NCI-H146 (cell line): ENCODE results near the gene STXBP3.
A peak's percentile ranks its signal among the peaks of the same experiment; 100 is the strongest.
"Not testable (repeated sequence)": the region's sequence is repeated elsewhere in the genome, so short reads cannot be mapped to it uniquely, and the experiment has no call there.

Experiments
- DNase-seq: peaks from one replicate; lab custom pipeline; 2025; lab: John Stamatoyannopoulos, UW

STXBP3 gene

GRCh38 chr1:108732398-108732797, 14.1 kb upstream of the STXBP3 start:
- DNase-seq, result no peak

DNA sequence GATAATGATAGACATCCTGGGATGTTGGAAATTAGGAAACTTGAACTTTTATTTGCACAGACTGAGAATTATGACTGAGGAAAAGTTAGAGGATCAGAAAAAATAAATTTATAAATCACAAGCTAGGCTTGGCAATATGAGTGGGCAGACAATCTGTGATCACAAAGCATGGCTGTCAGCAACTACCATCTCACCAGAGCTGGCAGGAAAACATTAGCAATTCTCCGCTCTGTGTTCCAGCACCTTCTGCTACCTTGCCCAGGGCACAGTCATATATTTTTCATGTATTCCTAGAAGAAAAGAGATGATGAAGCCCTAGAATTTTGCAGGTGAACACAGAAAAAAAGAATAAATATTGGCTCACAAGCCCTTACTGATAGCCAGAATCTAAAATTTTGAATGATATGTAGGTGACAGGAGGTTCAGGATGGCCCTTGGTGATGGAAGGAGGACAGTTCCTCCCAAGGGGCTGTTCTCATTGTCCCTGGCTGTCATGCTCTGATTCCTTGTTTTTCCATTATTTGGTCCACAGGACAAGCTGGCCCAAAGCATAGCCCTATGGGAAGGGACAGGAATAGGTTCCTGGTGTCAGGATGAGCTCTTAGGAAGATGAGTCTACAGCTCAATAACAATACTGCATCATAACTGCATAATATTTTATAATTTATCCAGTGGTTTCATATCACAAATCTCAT, 12.2 kb upstream of the STXBP3 start:
- no peak for DNase-seq

GRCh38 chr1:108742253-108742652, 4.2 kb upstream of the STXBP3 start:
- no peak for DNase-seq

DNA sequence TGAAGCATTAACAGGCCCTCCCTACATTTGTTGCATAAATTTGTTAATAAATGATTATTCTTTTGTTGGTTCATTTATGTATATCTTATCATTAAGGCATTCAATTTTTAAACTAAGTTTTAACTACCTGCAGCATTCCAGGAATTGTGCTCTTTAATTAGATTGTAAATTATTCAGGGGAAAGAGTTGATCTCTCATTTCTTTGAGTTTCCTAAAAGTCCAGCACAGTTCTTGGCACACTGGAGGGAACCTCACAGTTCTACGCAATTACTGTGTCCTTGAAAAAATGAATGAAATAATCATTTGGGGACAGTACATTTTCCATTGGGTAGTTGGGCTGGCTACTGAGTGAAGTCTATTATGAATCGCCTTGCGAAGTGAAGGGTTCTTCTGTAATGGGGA, 493 bp upstream of the STXBP3 start:
- no peak for DNase-seq

GRCh38 chr1:108747171-108747850, 837 bp downstream of the STXBP3 start:
- peak; percentile 73 for DNase-seq

DNA sequence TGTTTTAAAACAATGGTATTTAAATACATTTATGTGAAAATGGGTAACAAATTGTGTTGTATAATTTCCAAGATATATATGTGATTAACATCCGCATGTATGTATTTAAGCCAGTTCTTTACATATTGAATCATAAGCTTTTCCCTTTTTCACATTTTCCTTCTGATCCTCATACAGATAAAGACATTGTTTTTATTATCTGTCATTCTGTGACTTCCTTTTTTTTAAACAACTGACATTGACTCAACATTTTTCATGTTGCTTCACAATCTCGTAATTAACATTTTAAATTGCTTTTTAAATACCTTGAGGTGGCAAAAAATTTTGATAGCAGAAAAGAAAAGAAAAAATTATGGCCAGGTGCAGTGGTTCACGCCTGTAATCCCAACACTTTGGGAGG, 1.4 kb downstream of the STXBP3 start:
- no peak for DNase-seq

- no peak for DNase-seq
These were observed 2.6 kb downstream of the STXBP3 start for GRCh38 chr1:108749081-108749480.

- no peak for DNase-seq
These were observed 4.2 kb downstream of the STXBP3 start for GRCh38 chr1:108750476-108751181.

GRCh38 chr1:108753363-108753762, 6.9 kb downstream of the STXBP3 start:
- DNase-seq, result no peak

DNA sequence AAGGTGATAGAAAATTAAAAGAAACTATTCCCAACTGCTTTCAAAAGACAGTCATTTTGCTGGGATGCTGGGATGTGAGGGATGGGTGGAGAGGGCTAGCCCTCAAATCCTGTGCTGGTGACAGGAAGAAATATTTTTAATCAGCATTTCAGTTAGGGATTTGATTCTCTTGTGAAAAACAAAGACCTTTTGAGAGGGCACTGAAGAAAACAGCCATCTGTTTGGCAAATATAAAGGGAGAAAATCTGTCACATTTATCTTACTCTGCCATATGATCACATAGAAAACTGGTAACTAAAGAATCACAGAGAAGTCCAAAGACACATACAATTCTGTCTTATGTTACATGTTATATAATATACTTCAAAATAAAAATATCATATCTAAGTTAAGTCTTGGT, 12.3 kb downstream of the STXBP3 start:
- DNase-seq, result no peak

GRCh38 chr1:108767115-108767514, 20.6 kb downstream of the STXBP3 start:
- DNase-seq, result no peak

- DNase-seq, result no peak
These were observed 21.2 kb downstream of the STXBP3 start for GRCh38 chr1:108767708-108768107.

- no peak for DNase-seq
These were observed 31.4 kb downstream of the STXBP3 start for GRCh38 chr1:108777839-108778238.

DNA sequence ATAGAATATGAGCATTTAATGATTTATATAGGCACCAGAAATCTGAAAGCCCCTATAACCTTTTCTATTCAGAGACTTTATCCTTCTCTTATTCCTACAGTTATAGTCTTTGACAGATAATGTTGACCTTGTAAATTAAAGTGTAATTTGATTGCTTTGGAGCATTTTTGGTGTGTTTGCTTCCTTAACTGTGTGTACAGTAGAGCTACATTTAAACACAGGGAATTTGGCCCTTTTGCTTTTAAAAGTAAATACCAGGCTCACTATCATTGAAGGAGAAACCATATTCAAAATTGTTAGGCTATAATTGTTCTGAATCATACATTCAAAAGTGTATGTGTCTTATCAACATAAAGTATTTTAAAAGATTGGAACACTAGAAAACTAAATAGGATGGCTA, 33.0 kb downstream of the STXBP3 start:
- DNase-seq, result no peak

GRCh38 chr1:108780937-108781574, 34.6 kb downstream of the STXBP3 start:
- peak; percentile 81 for DNase-seq

GRCh38 chr1:108781575-108781944, 35.1 kb downstream of the STXBP3 start:
- DNase-seq, result not testable (repeated sequence)

GRCh38 chr1:108785264-108785663, 38.8 kb downstream of the STXBP3 start:
- DNase-seq, result no peak

- no peak for DNase-seq
These were observed 39.4 kb downstream of the STXBP3 start for GRCh38 chr1:108785880-108786279.

DNA sequence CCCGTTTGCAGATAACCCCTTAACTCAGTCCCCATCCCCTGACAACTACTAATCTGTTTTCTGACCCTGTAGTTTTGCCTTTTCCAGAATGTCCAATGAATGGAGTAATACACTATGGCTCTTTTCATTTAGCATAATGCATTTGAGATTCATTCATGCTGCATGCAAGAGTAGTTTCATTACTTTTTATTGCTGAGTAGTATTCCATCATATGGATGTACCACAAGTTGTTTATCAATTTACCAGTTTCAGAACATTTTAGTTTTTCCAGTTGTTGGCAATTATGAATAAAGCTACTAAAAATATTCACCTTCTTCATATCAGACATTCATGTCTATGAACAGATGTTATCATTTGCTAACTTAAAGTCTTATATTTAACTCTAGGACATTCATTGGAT, 45.3 kb downstream of the STXBP3 start:
- DNase-seq, result no peak

GRCh38 chr1:108792420-108792819, 45.9 kb downstream of the STXBP3 start:
- DNase-seq, result no peak

DNA sequence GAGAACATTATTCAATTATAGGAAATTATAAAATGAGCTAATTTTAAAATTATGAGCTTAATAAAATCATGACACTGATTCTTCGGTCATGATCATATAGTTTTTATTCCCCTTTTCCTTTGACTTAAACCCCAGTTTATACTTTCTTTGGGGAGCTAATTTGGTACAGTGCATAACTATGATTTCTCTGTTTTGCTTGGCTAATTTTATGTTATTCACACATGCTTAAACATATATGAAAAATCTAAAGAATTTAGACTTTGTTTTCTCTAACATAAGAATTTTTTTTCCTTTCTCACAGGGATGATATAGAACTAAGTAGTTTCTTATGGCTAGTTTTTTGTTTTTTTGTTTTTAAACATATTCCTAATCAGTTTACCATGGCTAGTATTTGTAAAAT, 52.5 kb downstream of the STXBP3 start:
- no peak for DNase-seq

DNA sequence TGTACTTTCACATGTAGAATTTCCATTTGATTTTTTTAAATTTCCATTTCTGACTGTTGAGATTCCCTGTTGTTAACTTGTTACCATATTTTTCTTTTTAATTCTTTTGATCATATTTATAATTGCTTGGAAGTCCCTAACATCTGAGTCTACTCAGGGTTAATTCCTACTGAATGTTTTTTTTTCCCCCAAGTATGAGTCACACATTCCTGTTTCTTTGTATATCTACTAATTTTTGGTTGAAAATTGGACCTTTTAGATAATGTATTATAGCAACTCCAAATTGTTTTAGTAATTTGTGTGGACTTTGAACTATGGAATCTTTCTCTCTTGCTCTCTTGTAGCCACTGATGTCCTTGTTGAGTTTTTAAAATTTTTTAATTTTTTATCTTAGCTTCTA, 54.6 kb downstream of the STXBP3 start:
- DNase-seq, result no peak

DNA sequence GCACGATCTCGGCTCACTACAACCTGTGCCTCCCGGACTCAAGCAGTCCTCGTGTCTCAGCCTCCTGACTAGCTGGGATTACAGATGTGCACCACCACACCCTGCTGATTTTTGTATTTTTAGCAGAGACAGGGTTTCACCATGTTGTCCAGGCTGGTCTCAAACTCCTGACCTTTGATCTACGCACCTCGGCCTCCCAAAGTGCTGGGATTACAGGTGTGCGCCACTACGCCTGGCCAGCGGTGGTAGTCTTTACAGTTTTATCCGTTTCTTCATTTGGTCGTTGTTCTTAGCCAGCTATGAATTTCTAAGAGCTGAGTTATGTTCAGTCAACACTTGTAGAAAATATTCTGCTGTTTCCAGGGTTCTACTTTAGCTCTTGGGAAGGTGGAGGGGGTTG, 57.1 kb downstream of the STXBP3 start:
- no peak for DNase-seq
